ENCODE data around the gene ACTR3. TPM values are rescaled to one million over a fixed set of nuclear protein-coding genes. Genes with fewer than 3 reads are reported as not detected.
A peak's percentile ranks its signal among the peaks of the same experiment; 100 is the strongest.

ACTR3 gene
- total and polyA plus RNA-seq, 4 donors: 34.4 to 99.6 (median 51.8) TPM

DNA sequence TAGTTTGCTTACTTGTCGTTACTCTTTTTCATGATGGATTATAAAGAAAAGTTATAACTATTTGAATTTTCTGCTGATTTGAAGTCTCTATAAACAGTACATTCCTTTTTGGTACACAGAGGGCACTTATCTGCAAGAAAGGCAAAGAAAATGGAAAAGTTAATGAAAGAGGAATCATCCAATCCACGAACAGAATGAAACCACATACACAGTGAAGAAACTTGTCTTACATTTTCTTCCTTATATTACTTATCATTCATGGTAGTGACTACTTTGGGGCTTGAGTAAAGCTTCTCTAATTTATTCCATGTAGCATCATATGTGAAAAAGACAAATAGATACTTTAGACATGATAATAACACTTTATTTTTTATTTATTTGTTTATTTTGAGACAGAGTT lies 14.8 kb upstream of the ACTR3 start:
- H3K4me1 ChIP-seq (ENCODE audit: control insufficient read depth in 4 of 4, insufficient read depth in 4 of 4, low read length in 3 of 4): peaks cover 0 to 3% (median 0%) of the 10 kb centered on the region in 4 donors
- DNase-seq (ENCODE audit: low spot score): no peak

GRCh38 chr2:113876503-113877387 lies 13.1 kb upstream of the ACTR3 start:
- peak; percentile 37 for DNase-seq (ENCODE audit: low spot score)
- Histone ChIP-seq H3K4me1 (ENCODE audit: control insufficient read depth in 4 of 4, insufficient read depth in 4 of 4, low read length in 3 of 4) (peaks cover 0 to 3% (median 0%) of the 10 kb centered on the region in 4 donors), H3K27me3 (ENCODE audit: control insufficient read depth in 4 of 4, insufficient read depth in 4 of 4, low read length in 3 of 4) (no peaks in the 10 kb centered on the region), H3K27ac (ENCODE audit: low read depth in 1 of 2, low read length in 2 of 2) (no peak overlapping the region), H3K9me3 (ENCODE audit: control insufficient read depth in 4 of 4, low read length in 3 of 4) (no peaks in the 10 kb centered on the region), H3K36me3 (ENCODE audit: control insufficient read depth in 4 of 4, insufficient read depth in 3 of 4, low read depth in 1 of 4, low read length in 3 of 4) (no peaks in the 10 kb centered on the region), H3K9ac (ENCODE audit: low read depth in 1 of 2, low read length in 2 of 2) (no peak overlapping the region), H3K4me3 (ENCODE audit: low read depth in 1 of 3, low read length in 3 of 3) (no peak overlapping the region)
- TF ChIP-seq HNF4A (conservative IDR thresholded peaks at IDR 0.05) (no peak), REST (IDR thresholded peaks at IDR 0.05) (no peak), HNF4G (IDR thresholded peaks at IDR 0.05) (no peak), RXRA (IDR thresholded peaks at IDR 0.05) (no peak), NR2F2 (IDR thresholded peaks at IDR 0.05) (no peak), SP1 (IDR thresholded peaks at IDR 0.05) (no peak), GABPA (IDR thresholded peaks at IDR 0.05 in 1 of 2, conservative IDR thresholded peaks at IDR 0.05 in 1 of 2) (no peak), YY1 (IDR thresholded peaks at IDR 0.05) (no peak), ATF3 (IDR thresholded peaks at IDR 0.05) (no peak), FOXA1 (IDR thresholded peaks at IDR 0.05) (no peak)
- TF ChIP-seq, protein P1, sequence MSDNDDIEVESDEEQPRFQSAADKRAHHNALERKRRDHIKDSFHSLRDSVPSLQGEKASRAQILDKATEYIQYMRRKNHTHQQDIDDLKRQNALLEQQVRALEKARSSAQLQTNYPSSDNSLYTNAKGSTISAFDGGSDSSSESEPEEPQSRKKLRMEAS (IDR thresholded peaks at IDR 0.05): no peak
- WGBS: 75% methylated on average over 19 of the region's 19 CpGs

More for the DNA sequence above, 14.8 kb upstream of the ACTR3 start:
- no peak overlapping the region for H3K9ac ChIP-seq (ENCODE audit: low read depth in 1 of 2, low read length in 2 of 2)
- H3K36me3 ChIP-seq (ENCODE audit: control insufficient read depth in 4 of 4, insufficient read depth in 3 of 4, low read depth in 1 of 4, low read length in 3 of 4): no peaks in the 10 kb centered on the region
- H3K4me3 ChIP-seq (ENCODE audit: low read depth in 1 of 3, low read length in 3 of 3): no peak overlapping the region
- H3K27me3 ChIP-seq (ENCODE audit: control insufficient read depth in 4 of 4, insufficient read depth in 4 of 4, low read length in 3 of 4): no peaks in the 10 kb centered on the region
- no peak for TF ChIP-seq RXRA (IDR thresholded peaks at IDR 0.05)
- TF ChIP-seq, protein P1 (IDR thresholded peaks at IDR 0.05): no peak
- no peak for TF ChIP-seq REST (IDR thresholded peaks at IDR 0.05)
- TF ChIP-seq EGR1 (IDR thresholded peaks at IDR 0.05; ENCODE audit: low read depth in 2 of 2): no peak
- no peaks in the 10 kb centered on the region for H3K9me3 ChIP-seq (ENCODE audit: control insufficient read depth in 4 of 4, low read length in 3 of 4)
- WGBS: 83% methylated on average over 2 of the region's 2 CpGs
- H3K27ac ChIP-seq (ENCODE audit: low read depth in 1 of 2, low read length in 2 of 2): no peak overlapping the region

All from liver (tissue), 9 donors.